SU-DHL-6 (cell line): ENCODE measurements around the gene ALDH4A1.

ENCODE experiments used
- CTCF ChIP-seq: fragments of 200-600 bp; sonication (generic); IDR thresholded peaks from one replicate; pipeline ENCODE4 v1.5.1; 2017; ENCODE audit warnings: antibody characterized with exemption, mild to moderate bottlenecking, low read length, moderate library complexity; ENCODE audit not compliant: insufficient read depth, poor library complexity, severe bottlenecking
- EZH2phosphoT487 ChIP-seq: fragments of 200-600 bp; sonication (generic), shearing (Covaris generic); conservative IDR thresholded peaks from 2 replicates; pipeline ENCODE4 v1.6.1; 2018; ENCODE audit warnings: mild to moderate bottlenecking, antibody characterized with exemption, low read length, moderate library complexity, mixed read lengths

GRCh38 chr1:18883079-18883478 is 19.3 kb downstream of the ALDH4A1 start:
- TF ChIP-seq CTCF (no peak), EZH2phosphoT487 (no peak)
